Activated T-helper 1 cell treated with Interleukin-2 at 50 U/mL for 16 hours (primary cell): ENCODE measurements around the gene EFCAB6.

Experiments used
- DNase-seq: peaks from one replicate; pipeline ENCODE4 v3.0.0-alpha.2; 2020; ENCODE audit warnings: low read depth

The EFCAB6 gene

GRCh38 chr22:43749473-43749872 lies 62.6 kb downstream of the EFCAB6 start:
- no peak for DNase-seq

GRCh38 chr22:43747877-43748276 lies 64.2 kb downstream of the EFCAB6 start:
- no peak for DNase-seq

- no peak for DNase-seq
These were observed 65.0 kb downstream of the EFCAB6 start for GRCh38 chr22:43747058-43747457.

DNA sequence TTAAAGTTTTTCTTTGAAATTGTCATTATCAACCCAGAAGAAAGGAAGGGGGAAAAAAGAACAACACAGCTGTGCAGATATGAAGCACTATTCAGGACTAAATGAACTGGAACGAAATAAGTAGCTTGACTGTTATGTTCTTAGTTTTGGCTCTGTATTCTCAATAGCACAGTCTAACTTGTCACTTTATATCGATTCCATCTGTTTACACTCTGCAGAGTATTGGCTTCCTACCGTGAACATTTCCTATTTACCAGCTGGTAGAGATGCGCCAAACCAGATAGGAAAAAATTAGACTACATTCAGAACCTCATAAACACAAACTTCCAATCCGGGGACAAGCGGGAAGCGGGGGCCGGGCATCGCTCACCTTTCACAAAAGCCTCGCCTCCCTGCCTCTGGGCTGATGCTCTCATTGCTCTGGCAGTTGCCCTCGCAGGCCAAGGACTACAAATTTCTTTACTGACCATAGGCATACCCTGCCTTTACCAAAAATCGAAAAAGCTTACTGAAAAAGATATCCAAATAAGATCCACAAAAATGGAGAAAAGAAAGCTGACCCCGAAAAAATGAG lies 66.2 kb downstream of the EFCAB6 start:
- no peak for DNase-seq

DNA sequence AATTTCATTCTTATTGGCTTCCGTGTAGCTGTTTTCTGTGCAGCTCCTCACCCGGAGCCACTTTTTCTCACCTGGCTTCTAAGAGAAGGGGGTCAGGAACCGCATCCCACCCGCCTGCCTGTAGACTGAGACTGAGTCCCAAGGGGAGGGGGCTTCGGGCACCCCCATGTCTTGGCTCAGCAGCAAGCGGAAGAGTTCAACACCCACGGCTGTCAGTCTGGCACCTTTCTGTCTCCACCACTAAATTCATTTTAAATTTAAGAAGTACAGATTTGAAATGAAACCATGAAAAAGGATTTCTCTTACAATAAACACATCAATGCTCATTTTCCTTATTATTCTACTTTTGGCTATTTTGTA lies 66.7 kb downstream of the EFCAB6 start:
- no peak for DNase-seq

DNA sequence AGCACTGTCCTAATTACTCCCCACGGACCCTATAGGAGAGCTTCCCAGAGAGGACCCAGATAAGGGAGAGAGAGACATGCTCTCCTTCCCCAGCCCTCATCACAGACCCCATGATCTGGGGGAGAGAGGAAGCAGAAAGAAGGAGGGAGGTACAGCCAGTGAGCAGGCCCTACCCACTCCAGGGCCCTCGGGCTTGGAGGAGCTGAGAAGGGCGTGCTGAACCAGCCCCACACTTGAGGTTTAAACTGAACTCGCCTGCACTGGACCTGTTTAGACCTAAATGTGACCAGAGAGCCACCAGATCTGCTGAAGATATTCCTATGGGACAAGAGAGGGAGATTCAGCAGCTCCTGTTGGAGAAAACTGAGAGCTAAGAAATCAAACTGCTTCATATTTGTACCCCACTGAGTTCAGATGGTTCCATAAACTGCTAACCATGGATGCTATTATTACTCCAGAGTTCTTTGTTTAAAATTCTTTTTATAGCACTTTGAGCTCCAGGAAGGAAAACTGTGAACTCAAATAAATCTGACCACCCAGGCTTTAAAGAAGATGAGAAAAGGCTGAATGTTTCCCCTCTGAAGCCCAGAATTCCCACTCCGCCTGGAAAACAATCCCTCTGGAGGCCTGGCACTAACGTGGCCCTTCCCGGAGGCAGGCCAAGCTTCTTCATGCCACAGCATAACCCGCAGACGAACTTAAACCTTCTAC lies 67.2 kb downstream of the EFCAB6 start:
- DNase-seq = no peak

- DNase-seq = no peak
These were observed 68.0 kb downstream of the EFCAB6 start for GRCh38 chr22:43743929-43744643.

DNA sequence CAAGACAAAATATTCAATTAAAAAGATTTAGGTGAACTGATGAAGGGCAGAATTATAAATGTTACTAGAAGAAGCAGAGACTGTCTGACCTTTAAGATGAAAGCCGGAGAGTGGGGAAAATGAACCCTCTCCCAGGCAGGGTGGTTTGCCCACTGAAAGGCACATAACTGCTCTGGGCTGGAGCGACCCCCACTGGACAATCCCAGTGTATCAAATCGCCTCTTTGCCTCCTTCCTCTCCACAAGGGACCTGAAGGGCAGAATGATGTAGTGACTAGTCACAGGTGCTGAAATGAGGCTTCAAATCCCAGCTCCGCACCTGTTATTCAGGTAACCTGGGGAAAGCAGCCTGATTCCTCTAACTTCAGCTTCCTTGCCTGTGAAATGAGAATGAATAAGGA lies 69.0 kb downstream of the EFCAB6 start:
- DNase-seq = no peak

DNA sequence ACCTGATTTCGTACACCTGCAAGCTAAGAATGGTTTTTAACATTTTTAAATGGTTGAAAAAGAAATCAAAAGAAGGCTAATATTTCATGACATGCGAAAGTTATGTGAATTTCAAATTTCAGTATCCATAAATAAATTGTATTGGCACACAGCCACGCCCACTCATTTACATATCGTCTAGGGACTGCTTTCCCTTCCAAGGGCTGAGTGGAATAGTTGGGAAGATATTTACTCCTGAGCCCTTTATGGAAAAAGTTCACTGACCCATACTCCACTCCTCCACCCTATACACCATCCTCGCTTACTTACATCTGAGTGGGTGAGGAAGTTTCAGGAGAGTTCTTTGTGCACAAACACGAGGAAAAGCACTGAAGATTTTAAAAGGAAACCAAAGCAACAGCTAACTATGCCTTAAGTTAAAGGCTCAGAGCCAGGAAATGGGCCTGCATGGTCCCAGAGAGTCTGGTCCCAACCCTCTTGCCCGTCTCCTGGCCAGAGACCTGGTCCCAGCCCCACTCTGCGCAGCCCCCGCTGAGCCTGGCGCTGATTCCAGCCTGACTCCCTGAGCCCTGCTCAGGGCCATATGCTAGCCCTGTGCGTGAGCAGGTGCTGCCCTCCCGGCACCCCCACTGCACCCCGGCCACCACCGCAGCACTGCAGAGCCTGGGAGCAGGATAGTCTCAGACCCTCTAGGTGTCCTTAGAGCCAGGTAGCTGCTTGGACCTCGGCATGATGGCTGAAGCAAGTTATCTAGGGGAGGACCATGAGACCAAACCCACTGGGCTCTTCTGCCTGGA lies 69.8 kb downstream of the EFCAB6 start:
- DNase-seq = no peak

- DNase-seq = no peak
These were observed 71.4 kb downstream of the EFCAB6 start for GRCh38 chr22:43740587-43741270.

DNA sequence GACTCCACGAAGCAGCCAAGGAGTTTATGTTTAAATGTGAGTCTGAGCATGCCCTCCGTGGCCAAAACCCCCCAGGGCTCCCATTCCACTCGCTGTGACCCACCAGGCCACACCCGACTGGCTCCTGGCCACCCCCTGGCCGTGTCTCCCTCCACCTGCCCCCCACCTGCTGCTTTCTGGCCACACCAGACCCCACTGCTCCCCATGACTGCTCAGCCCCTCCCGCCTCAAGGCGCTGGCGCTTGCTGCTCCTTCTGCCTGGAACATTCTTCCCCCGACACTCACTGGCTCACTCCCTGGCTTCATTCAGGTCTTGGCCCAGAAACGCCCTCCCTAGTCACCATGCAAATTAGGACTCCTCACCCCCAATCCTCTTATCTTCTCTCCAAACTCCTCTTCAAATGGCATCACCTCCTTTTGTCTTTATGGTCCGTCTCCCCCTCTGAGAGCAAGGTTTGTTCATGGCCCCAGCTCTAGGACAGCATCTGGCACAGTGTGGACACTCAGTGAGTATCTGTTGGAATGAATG lies 72.2 kb downstream of the EFCAB6 start:
- DNase-seq = no peak

DNA sequence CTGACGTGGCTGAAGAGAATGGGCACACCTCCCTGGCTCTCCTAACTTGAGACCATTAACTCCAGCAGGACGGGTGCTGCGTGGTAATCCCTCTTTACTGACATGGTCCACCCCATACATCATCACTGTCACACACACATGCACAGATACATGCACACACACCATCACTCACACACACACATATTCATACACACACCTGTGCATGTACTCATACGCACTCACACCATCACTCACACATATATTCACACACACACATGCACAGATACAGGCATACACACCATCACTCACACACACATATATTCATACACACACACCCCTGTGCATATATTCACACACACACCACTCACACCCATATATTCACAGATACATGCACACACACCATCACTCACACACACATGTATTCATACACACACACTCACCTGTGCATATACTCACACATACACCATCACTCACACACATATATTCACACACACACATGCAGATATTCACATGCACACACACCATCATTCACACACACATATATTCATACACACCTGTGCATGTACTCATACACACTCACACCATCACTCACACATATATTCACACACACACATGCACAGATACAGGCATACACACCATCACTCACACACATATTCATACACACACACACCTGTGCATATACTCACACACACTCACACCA lies 74.8 kb downstream of the EFCAB6 start:
- no peak for DNase-seq

- no peak for DNase-seq
These were observed 75.5 kb downstream of the EFCAB6 start for GRCh38 chr22:43736651-43737050.

- no peak for DNase-seq
These were observed 77.5 kb downstream of the EFCAB6 start for GRCh38 chr22:43734370-43735150.

DNA sequence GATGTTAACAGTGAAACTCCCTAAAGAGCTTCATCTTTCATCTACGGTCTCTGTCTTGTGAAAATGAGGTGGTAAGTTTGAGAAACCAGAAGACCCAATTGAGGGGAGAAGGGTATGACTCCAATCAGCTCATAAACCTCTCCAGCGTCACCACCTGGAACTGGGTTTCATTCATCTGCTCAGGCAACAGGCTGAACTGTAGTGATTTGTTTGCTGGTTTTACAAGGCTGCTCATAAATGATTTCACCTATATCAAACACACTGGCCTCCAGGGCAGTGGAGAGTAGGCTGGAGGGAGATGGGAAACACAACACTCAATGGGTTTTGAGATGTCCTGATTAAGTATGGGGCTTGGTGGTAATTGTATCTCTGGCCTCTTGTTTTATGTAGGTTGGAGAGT lies 79.0 kb downstream of the EFCAB6 start:
- DNase-seq = no peak

GRCh38 chr22:43731988-43732387 lies 80.1 kb downstream of the EFCAB6 start:
- DNase-seq = no peak

GRCh38 chr22:43726964-43727543 lies 85.1 kb downstream of the EFCAB6 start:
- no peak for DNase-seq

DNA sequence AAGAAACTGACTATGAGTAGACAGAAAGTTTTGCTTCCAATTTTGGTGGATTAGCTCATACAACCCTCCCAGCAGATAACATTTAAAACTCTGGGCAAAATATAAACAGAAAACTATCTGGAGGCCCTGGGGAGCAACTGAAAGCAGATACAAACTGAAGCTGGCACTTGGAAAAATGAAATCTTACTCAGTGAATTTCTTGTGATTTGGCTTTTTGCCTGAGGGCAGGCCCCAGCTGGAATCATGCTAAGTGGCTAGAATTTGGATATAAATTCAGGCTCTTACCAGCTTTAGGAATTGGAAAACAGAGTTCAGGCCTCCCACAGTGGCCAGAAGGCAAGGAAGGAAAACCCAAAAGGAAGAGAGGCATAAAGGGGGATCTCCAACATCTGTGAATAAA lies 85.8 kb downstream of the EFCAB6 start:
- DNase-seq = no peak

DNA sequence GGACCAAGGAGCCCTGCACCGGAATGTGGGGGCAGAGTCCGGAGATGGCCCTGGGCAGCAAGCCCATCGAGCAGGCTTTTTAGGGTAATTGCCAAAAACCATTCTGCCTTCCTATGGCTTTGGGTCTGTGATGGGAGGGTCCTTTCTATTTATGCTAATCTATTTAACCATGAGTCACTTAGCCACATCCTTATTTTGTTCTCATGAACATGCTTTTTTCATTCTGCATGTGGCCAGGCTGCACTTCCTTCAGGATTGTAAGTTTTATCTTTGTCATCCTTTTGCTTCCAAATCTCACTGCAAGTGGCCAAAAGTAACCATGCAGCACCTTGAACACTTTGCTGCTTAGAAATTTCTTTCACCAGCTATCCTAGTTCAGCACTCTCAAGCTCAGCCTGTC lies 88.3 kb downstream of the EFCAB6 start:
- no peak for DNase-seq

DNA sequence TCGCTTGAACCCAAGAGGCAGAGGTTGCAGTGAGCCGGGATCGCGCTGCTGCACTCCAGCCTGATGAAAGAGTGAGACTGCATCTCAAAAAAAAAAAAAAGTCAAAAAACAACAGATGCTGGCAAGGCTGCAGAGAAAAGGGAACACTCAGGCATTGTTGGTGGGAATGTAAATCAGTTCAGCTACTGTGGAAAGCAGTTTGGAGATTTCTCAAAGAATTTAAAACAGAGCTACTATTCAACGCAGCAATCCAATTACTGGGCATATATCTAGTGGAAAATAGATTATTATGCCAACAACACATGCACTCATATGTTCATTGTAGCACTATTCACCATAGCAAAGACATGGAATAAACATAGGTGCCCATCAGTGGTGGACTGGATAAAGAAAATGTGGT lies 89.7 kb downstream of the EFCAB6 start:
- no peak for DNase-seq
